A673 (cell line): ENCODE data around the gene C1orf21. TPM values are rescaled to one million over a fixed set of nuclear protein-coding genes. Genes with fewer than 3 reads are reported as not detected.

Experiments
- BruUV-seq: library from RNA; stranded (reverse); fragments of 400-500 nt; replicated peaks from 2 replicates; lab custom pipeline; 2021; lab: Mats Ljungman, UMichigan
- CTCF ChIA-PET: fragments of 300-600 bp; sonication (Branson Sonifier 250); formaldehyde crosslinking; loops from one replicate; lab custom pipeline; 2022; ENCODE audit warnings: antibody characterized with exemption; lab: Charles Lee
- POLR2A ChIA-PET: fragments of 300-600 bp; sonication (Branson Sonifier 250); formaldehyde crosslinking; loops from one replicate; lab custom pipeline; 2022; ENCODE audit warnings: antibody characterized with exemption; ENCODE audit not compliant: low non-redundant PET; lab: Charles Lee
- DNase-seq: peaks from one replicate; pipeline ENCODE4 v3.0.0-alpha.2; 2015; ENCODE audit warnings: low spot score
- H3K27ac ChIP-seq: fragments of 200-600 bp; sonication (generic); 2 replicates; pipeline ENCODE4 v1.5.1; 2016; ENCODE audit warnings: mixed run types, low read depth, mild to moderate bottlenecking, mixed read lengths, antibody characterized with exemption, low read length; ENCODE audit not compliant: poor library complexity, severe bottlenecking
- H3K27me3 ChIP-seq: fragments of 200-600 bp; sonication (generic); replicated peaks from 2 replicates; pipeline ENCODE4 v1.6.1; 2017; ENCODE audit warnings: mixed run types, low read depth, mild to moderate bottlenecking, mixed read lengths, antibody characterized with exemption, low read length; ENCODE audit not compliant: insufficient read depth, poor library complexity
- H3K36me3 ChIP-seq: fragments of 200-600 bp; sonication (generic); 2 replicates; pipeline ENCODE4 v1.6.1; 2016; ENCODE audit warnings: mixed run types, mild to moderate bottlenecking, mixed read lengths, antibody characterized with exemption, low read length; ENCODE audit not compliant: insufficient read depth, poor library complexity, severe bottlenecking
- H3K4me1 ChIP-seq: fragments of 200-600 bp; sonication (generic); 2 replicates; pipeline ENCODE4 v1.6.1; 2017; ENCODE audit warnings: mixed run types, mild to moderate bottlenecking, mixed read lengths, antibody characterized with exemption, low read length; ENCODE audit not compliant: insufficient read depth, poor library complexity, severe bottlenecking
- H3K4me3 ChIP-seq: fragments of 200-600 bp; sonication (generic); 2 replicates; pipeline ENCODE4 v1.5.1; 2016; ENCODE audit warnings: low read depth, mixed run types, mild to moderate bottlenecking, mixed read lengths, low read length; ENCODE audit not compliant: poor library complexity, severe bottlenecking
- H3K9me3 ChIP-seq: fragments of 200-600 bp; sonication (generic); 2 replicates; pipeline ENCODE4 v1.6.1; 2016; ENCODE audit warnings: mixed run types, low read depth, mild to moderate bottlenecking, mixed read lengths, antibody characterized with exemption, low read length; ENCODE audit not compliant: poor library complexity, severe bottlenecking
- EZH2 ChIP-seq: fragments of 200-600 bp; sonication (generic); IDR thresholded peaks from 2 replicates; pipeline ENCODE4 v1.6.1; 2017; ENCODE audit warnings: borderline replicate concordance, low read depth, mild to moderate bottlenecking, mixed read lengths, antibody characterized with exemption, low read length; ENCODE audit not compliant: poor library complexity, severe bottlenecking
- intact Hi-C: fragments of 100-400 bp; cut with micrococcal nuclease; formaldehyde crosslinking; loops from one replicate; pipeline ENCODE4 v1.10.0; 2022; ENCODE audit not compliant: unreplicated experiment
- total RNA-seq: library from RNA; stranded (reverse); gene quantifications from 2 replicates; pipeline ENCODE4 v1.2.3, GENCODE V29; 2021
- TF ChIP-seq, protein P1 (sequence below): fragments of 300-800, 200-600 bp; sonication (generic); conservative IDR thresholded peaks from 2 replicates; pipeline ENCODE4 v1.5.1; 2017; ENCODE audit warnings: low read depth, mild to moderate bottlenecking, antibody characterized with exemption, low read length, moderate library complexity, mixed read lengths

The C1orf21 gene
- total RNA-seq, 1 experiment from 2014 or later = 31.3 TPM

DNA sequence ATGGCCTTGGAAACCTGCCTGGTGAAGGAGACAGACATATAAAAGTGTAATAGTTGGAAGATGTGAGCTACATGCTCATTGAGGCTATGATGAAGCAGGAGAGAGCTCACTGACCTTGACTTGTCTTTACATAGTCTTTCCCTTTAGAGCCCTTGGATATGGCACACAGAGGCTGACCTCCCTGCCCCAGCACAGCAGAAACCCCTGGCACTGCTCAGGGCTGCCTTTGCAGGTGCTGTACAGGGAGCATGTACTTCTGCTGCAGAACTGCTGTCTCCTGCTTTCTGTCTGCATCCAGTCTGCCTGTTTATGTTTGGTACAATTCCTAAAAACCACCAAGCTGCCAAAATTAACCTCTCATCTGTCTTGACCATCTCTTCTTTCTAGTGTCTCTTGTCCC lies 80.5 kb downstream of the C1orf21 start:
- ChIA-PET POLR2A (no interaction called here), CTCF (no interaction called here)

DNA sequence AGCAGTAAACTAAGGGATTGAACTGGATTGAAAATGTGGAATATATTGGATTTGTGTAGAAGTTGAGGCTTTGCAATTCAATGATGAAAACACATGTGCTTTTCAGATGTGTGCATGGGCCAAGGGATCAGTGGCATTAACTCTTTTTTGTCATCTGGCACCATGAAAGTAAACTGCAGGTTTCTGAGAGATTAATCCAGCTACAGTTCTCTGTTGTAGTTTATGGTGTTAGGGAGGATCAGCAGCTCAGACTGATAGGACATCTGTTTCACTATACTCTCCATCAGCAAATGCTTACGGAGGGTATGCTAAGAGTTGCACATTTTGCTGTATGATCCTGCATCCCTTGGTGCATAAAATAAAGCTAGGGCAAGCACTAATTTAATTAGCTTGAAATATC lies 82.6 kb downstream of the C1orf21 start:
- Histone ChIP-seq H3K4me1 (no peaks in the 10 kb centered on the region), H3K27ac (no peak overlapping the region), H3K36me3 (no peaks in the 10 kb centered on the region), H3K9me3 (peaks cover under 1% of the 10 kb centered on the region), H3K4me3 (no peak overlapping the region), H3K27me3 (no peaks in the 10 kb centered on the region)
- intact Hi-C loops = no loop called here
- no peak for TF ChIP-seq EZH2
- TF ChIP-seq, protein P1, sequence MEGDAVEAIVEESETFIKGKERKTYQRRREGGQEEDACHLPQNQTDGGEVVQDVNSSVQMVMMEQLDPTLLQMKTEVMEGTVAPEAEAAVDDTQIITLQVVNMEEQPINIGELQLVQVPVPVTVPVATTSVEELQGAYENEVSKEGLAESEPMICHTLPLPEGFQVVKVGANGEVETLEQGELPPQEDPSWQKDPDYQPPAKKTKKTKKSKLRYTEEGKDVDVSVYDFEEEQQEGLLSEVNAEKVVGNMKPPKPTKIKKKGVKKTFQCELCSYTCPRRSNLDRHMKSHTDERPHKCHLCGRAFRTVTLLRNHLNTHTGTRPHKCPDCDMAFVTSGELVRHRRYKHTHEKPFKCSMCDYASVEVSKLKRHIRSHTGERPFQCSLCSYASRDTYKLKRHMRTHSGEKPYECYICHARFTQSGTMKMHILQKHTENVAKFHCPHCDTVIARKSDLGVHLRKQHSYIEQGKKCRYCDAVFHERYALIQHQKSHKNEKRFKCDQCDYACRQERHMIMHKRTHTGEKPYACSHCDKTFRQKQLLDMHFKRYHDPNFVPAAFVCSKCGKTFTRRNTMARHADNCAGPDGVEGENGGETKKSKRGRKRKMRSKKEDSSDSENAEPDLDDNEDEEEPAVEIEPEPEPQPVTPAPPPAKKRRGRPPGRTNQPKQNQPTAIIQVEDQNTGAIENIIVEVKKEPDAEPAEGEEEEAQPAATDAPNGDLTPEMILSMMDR = no peak
- no TSS peak for BruUV-seq
- CTCF ChIA-PET = no interaction called here
- POLR2A ChIA-PET = interaction anchor here (0.6 to 0.7 kb wide), 2 partner anchors 44 to 1187 kb away, joined by 3 to 4 read pairs; no protein-coding TSS in a partner anchor
- no peak for DNase-seq

More for the DNA sequence above, 80.5 kb downstream of the C1orf21 start:
- TF ChIP-seq EZH2 = no peak
- TF ChIP-seq, protein P1 = no peak
- Histone ChIP-seq H3K27me3 (no peaks in the 10 kb centered on the region), H3K36me3 (no peaks in the 10 kb centered on the region), H3K9me3 (no peaks in the 10 kb centered on the region), H3K4me3 (no peak overlapping the region), H3K4me1 (no peaks in the 10 kb centered on the region), H3K27ac (no peak overlapping the region)
- no TSS peak for BruUV-seq
- intact Hi-C loops = loop anchor here (1.0 kb wide), 1 partner anchor 16 kb away; no protein-coding TSS in a partner anchor
- no peak for DNase-seq

DNA sequence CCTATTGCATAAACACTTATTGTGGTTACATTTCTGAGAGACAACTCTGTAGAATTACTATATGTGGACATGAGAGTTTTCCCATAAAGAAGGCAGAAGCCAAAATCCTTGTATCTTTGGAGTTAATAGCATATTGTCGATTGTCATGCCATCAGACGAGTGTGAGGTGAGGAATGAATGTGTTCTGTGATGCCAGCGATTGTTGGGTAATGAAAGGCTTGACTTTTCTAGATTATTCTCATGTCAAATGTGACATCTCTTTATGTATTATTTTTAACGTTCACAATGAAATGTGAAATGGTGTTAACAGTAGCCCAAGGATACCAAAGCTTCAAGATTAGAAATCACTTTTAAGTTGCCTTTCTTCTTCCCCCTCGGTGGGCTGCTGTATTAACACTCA lies 84.9 kb downstream of the C1orf21 start:
- no peak for DNase-seq
- ChIA-PET CTCF (no interaction called here), POLR2A (no interaction called here)
- Histone ChIP-seq H3K4me1 (no peaks in the 10 kb centered on the region), H3K4me3 (no peak overlapping the region), H3K27me3 (no peaks in the 10 kb centered on the region), H3K36me3 (no peaks in the 10 kb centered on the region), H3K9me3 (peaks cover 8% of the 10 kb centered on the region), H3K27ac (no peak overlapping the region)
- no TSS peak for BruUV-seq
- TF ChIP-seq EZH2 = no peak
- TF ChIP-seq, protein P1 = no peak
- intact Hi-C loops = no loop called here
